DOHH2 (cell line): ENCODE data around the gene ACMSD.
A peak's percentile ranks its signal among the peaks of the same experiment; 100 is the strongest.

Experiments
- H3F3A ChIP-seq: fragments of 200-600 bp; sonication (generic), shearing (Covaris generic); 2 replicates; pipeline ENCODE4 v1.6.0; 2016; ENCODE audit warnings: antibody characterized with exemption, mild to moderate bottlenecking; ENCODE audit not compliant: control insufficient read depth, insufficient read depth
- H3K27ac ChIP-seq: fragments of 200-600 bp; sonication (generic); 2 replicates; pipeline ENCODE4 v1.5.1; 2014; ENCODE audit warnings: low read depth, mild to moderate bottlenecking, low read length, moderate library complexity
- H3K27me3 ChIP-seq: fragments of 200-600 bp; sonication (generic); 2 replicates; pipeline ENCODE4 v1.6.1; 2014; ENCODE audit warnings: mild to moderate bottlenecking, low read length, mixed read lengths; ENCODE audit not compliant: control insufficient read depth
- H3K36me3 ChIP-seq: fragments of 200-600 bp; sonication (generic); 2 replicates; pipeline ENCODE4 v1.6.1; 2014; ENCODE audit warnings: mild to moderate bottlenecking, low read length, moderate library complexity, mixed read lengths; ENCODE audit not compliant: control insufficient read depth
- H3K4me1 ChIP-seq: fragments of 200-600 bp; sonication (generic); 2 replicates; pipeline ENCODE4 v1.6.1; 2014; ENCODE audit warnings: mild to moderate bottlenecking, low read length, mixed read lengths; ENCODE audit not compliant: control insufficient read depth
- H3K4me2 ChIP-seq: fragments of 200-600 bp; sonication (generic); 2 replicates; pipeline ENCODE4 v1.6.0; 2014; ENCODE audit warnings: mild to moderate bottlenecking, low read length, moderate library complexity
- H3K4me3 ChIP-seq: fragments of 200-600 bp; sonication (generic); 2 replicates; pipeline ENCODE4 v1.5.1; 2014; ENCODE audit warnings: mild to moderate bottlenecking, low read length, mixed read lengths
- H3K79me2 ChIP-seq: fragments of 200-600 bp; sonication (generic); 2 replicates; pipeline ENCODE4 v1.6.1; 2014; ENCODE audit warnings: mild to moderate bottlenecking, low read length, mixed read lengths; ENCODE audit not compliant: control insufficient read depth
- H3K9me2 ChIP-seq: fragments of 200-600 bp; sonication (generic); replicated peaks from 2 replicates; pipeline ENCODE4 v1.6.1; 2014; ENCODE audit warnings: mild to moderate bottlenecking, low read length, mixed read lengths; ENCODE audit not compliant: control insufficient read depth
- H3K9me3 ChIP-seq: fragments of 200-600 bp; sonication (generic); 2 replicates; pipeline ENCODE4 v1.6.1; 2014; ENCODE audit warnings: antibody characterized with exemption, low read length, mixed read lengths; ENCODE audit not compliant: control insufficient read depth, insufficient read depth
- H4K20me1 ChIP-seq: fragments of 200-600 bp; sonication (generic); 2 replicates; pipeline ENCODE4 v1.6.0; 2014; ENCODE audit warnings: low read depth, mild to moderate bottlenecking, antibody characterized with exemption, low read length, moderate library complexity; ENCODE audit not compliant: control insufficient read depth, insufficient read depth
- EZH2phosphoT487 ChIP-seq: fragments of 200-600 bp; sonication (generic); IDR thresholded peaks from 2 replicates; pipeline ENCODE4 v1.6.1; 2017; ENCODE audit warnings: borderline replicate concordance, mild to moderate bottlenecking, antibody characterized with exemption, low read length, moderate library complexity, mixed read lengths
- TF ChIP-seq, protein P1 (sequence below): fragments of 200-600 bp; sonication (generic); IDR thresholded peaks from one replicate; pipeline ENCODE4 v1.5.1; 2014; ENCODE audit warnings: antibody characterized with exemption, mild to moderate bottlenecking, low read depth, low read length; ENCODE audit not compliant: poor library complexity, severe bottlenecking

The ACMSD gene

DNA sequence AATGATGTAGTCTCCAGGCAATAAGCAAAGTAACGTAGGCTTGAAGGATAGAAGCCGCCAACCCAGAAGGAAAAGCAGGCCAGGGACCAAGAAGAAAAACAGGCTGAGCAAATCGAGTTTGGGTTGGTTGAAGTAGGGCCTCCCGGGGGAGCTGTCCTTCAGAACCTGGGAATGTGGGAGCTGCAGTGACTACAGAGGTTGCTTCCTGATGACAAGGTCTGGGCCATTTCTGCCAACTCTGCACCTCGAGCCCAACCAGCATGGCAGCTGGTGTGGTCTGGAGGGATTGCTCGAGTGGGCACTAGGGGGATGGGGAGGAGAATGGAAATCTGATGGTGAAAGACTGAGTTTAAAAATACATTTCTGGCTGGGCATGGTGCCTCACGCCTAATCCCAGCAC lies 14.1 kb downstream of the ACMSD start:
- no peaks in the 10 kb centered on the region for H3K27me3 ChIP-seq
- no peaks in the 10 kb centered on the region for H3K79me2 ChIP-seq
- peaks cover 11% of the 10 kb centered on the region; the same call in 1 of the 2 replicates for H3K9me3 ChIP-seq
- H3K4me3 ChIP-seq = no peak overlapping the region
- H3K36me3 ChIP-seq = peaks cover 3% of the 10 kb centered on the region; the same call in 1 of the 2 replicates
- H3K4me2 ChIP-seq = peak overlapping the region; percentile 62; the same call in 1 of the 2 replicates
- H4K20me1 ChIP-seq = no peaks in the 10 kb centered on the region
- no peaks in the 10 kb centered on the region for H3F3A ChIP-seq
- H3K4me1 ChIP-seq = peaks cover 19% of the 10 kb centered on the region
- TF ChIP-seq EZH2phosphoT487 = no peak
- TF ChIP-seq, protein P1, sequence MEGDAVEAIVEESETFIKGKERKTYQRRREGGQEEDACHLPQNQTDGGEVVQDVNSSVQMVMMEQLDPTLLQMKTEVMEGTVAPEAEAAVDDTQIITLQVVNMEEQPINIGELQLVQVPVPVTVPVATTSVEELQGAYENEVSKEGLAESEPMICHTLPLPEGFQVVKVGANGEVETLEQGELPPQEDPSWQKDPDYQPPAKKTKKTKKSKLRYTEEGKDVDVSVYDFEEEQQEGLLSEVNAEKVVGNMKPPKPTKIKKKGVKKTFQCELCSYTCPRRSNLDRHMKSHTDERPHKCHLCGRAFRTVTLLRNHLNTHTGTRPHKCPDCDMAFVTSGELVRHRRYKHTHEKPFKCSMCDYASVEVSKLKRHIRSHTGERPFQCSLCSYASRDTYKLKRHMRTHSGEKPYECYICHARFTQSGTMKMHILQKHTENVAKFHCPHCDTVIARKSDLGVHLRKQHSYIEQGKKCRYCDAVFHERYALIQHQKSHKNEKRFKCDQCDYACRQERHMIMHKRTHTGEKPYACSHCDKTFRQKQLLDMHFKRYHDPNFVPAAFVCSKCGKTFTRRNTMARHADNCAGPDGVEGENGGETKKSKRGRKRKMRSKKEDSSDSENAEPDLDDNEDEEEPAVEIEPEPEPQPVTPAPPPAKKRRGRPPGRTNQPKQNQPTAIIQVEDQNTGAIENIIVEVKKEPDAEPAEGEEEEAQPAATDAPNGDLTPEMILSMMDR = no peak
- no peak overlapping the region for H3K27ac ChIP-seq
- no peaks in the 10 kb centered on the region for H3K9me2 ChIP-seq

DNA sequence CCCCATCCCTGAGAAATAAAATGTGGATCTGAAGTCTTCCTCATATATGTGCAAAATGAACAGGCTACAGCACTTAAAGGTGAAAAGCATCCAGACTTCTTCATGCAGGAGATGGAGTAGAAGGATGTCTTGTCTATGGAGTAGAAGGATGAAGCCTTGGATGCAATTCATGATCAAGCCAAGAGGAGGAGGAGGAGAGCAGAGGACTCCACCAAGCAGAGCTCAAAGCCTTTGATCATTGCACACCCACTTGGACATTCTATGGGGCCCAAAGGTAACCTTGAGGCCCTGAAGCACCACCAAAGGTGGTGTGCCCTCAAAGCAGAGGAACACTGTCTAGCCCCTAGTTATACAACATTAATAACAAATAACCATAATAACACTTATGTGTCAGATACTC lies 17.3 kb downstream of the ACMSD start:
- Histone ChIP-seq H3K4me2 (no peak overlapping the region), H4K20me1 (no peaks in the 10 kb centered on the region), H3F3A (no peaks in the 10 kb centered on the region), H3K27me3 (no peaks in the 10 kb centered on the region), H3K4me3 (no peak overlapping the region), H3K4me1 (peaks cover 19% of the 10 kb centered on the region), H3K9me2 (no peaks in the 10 kb centered on the region), H3K79me2 (no peaks in the 10 kb centered on the region), H3K36me3 (peaks cover 3% of the 10 kb centered on the region; the same call in 1 of the 2 replicates), H3K27ac (no peak overlapping the region), H3K9me3 (peaks cover 11% of the 10 kb centered on the region; the same call in 1 of the 2 replicates)
- TF ChIP-seq, protein P1 = no peak
- TF ChIP-seq EZH2phosphoT487 = no peak

DNA sequence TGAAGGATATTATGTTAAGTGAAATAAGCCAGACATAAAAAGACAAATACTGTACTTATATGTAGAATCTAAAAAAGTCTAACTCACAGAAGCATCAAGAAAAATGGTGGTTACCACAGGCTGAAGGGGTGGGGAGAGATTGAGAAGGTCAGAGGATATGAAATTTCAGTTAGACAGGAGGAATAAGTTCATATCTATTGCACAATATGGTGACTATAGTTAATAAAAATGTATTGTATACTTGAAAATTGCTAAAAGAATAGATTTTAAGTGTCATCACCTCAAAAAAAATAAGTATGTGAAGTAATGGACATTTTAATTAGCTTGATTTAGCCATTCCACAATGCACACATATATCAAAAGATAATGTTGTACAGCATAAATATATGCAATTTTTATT lies 19.8 kb downstream of the ACMSD start:
- no peaks in the 10 kb centered on the region for H3K79me2 ChIP-seq
- no peaks in the 10 kb centered on the region for H3K27me3 ChIP-seq
- H3K9me3 ChIP-seq = no peaks in the 10 kb centered on the region
- no peak overlapping the region for H3K4me3 ChIP-seq
- no peaks in the 10 kb centered on the region for H4K20me1 ChIP-seq
- H3K9me2 ChIP-seq = no peaks in the 10 kb centered on the region
- H3K36me3 ChIP-seq = no peaks in the 10 kb centered on the region
- no peaks in the 10 kb centered on the region for H3F3A ChIP-seq
- no peak overlapping the region for H3K27ac ChIP-seq
- H3K4me2 ChIP-seq = no peak overlapping the region
- H3K4me1 ChIP-seq = no peaks in the 10 kb centered on the region
- TF ChIP-seq, protein P1 = no peak

DNA sequence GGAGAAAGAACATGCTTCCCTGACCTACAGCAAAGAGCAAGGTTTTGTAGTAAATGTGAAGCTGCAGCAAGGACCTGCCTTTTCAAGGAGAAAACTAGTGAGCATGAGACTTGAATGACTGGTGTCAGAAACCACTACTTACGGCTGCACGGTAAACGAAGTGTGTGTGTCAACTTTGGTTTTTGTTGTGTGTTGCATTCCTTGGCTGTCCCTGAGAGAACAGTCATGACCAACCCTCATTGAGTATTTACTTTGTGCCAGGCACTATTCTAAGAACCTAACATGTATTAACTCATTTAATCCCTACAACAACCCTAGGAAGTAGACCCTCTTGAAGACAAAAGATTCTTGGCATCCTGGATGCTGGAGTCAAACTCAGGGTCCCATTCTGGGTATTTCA lies 22.8 kb downstream of the ACMSD start:
- Histone ChIP-seq H3K27ac (no peak overlapping the region), H3K9me3 (no peaks in the 10 kb centered on the region), H3K4me3 (no peak overlapping the region), H3K4me2 (no peak overlapping the region), H3K36me3 (no peaks in the 10 kb centered on the region), H3F3A (no peaks in the 10 kb centered on the region), H3K79me2 (no peaks in the 10 kb centered on the region), H3K27me3 (no peaks in the 10 kb centered on the region), H3K4me1 (no peaks in the 10 kb centered on the region), H4K20me1 (no peaks in the 10 kb centered on the region), H3K9me2 (no peaks in the 10 kb centered on the region)
- no peak for TF ChIP-seq EZH2phosphoT487
- TF ChIP-seq, protein P1 = no peak
